H9 (cell line): ENCODE data around the gene DTD1. TPM values are rescaled to one million over a fixed set of nuclear protein-coding genes. Genes with fewer than 3 reads are reported as not detected.

Source experiments
- DNase-seq: peaks from one replicate; pipeline ENCODE4 v3.0.0-alpha.2; 2017
- H2AFZ ChIP-seq: one replicate; pipeline ENCODE4 v1.6.1; 2013; ENCODE audit warnings: mild to moderate bottlenecking, low read length, control low read depth, moderate library complexity
- H2AK5ac ChIP-seq: 2 replicates; pipeline ENCODE4 v1.6.1; 2013; ENCODE audit warnings: low read length, control low read depth, mixed read lengths; ENCODE audit not compliant: insufficient read length
- H2BK120ac ChIP-seq: one replicate; pipeline ENCODE4 v1.6.1; 2013; ENCODE audit warnings: low read depth, mild to moderate bottlenecking, low read length, control low read depth, inconsistent platforms; ENCODE audit not compliant: poor library complexity, severe bottlenecking
- H2BK12ac ChIP-seq: 2 replicates; pipeline ENCODE4 v1.6.1; 2013; ENCODE audit warnings: low read length, control low read depth, mixed read lengths, low read depth; ENCODE audit not compliant: insufficient read length
- H2BK15ac ChIP-seq: 2 replicates; pipeline ENCODE4 v1.6.1; 2013; ENCODE audit warnings: low read depth, low read length, control low read depth
- H2BK20ac ChIP-seq: one replicate; pipeline ENCODE4 v1.6.1; 2013; ENCODE audit warnings: low read depth, mild to moderate bottlenecking, low read length, control low read depth, inconsistent platforms; ENCODE audit not compliant: poor library complexity, severe bottlenecking
- H2BK5ac ChIP-seq: 2 replicates; pipeline ENCODE4 v1.6.1; 2013; ENCODE audit warnings: low read length, control low read depth, mixed read lengths; ENCODE audit not compliant: insufficient read length
- H3K14ac ChIP-seq: 2 replicates; pipeline ENCODE4 v1.6.1; 2013; ENCODE audit warnings: low read length, control low read depth; ENCODE audit not compliant: insufficient read depth
- H3K18ac ChIP-seq: 2 replicates; pipeline ENCODE4 v1.6.1; 2013; ENCODE audit warnings: low read depth, mild to moderate bottlenecking, mixed read lengths, low read length, control low read depth; ENCODE audit not compliant: insufficient read length
- H3K23ac ChIP-seq: 2 replicates; pipeline ENCODE4 v1.6.1; 2013; ENCODE audit warnings: low read length, control low read depth, mixed read lengths, low read depth; ENCODE audit not compliant: insufficient read length
- H3K23me2 ChIP-seq: 2 replicates; pipeline ENCODE4 v1.6.1; 2013; ENCODE audit warnings: low read depth, mild to moderate bottlenecking, mixed read lengths, low read length, control low read depth; ENCODE audit not compliant: insufficient read length, poor library complexity, severe bottlenecking
- H3K27ac ChIP-seq: 2 replicates; pipeline ENCODE4 v1.5.1; 2013; ENCODE audit warnings: low read length, control low read depth, mixed read lengths, low read depth; ENCODE audit not compliant: insufficient read length
- H3K27me3 ChIP-seq: 2 replicates; pipeline ENCODE4 v1.6.1; 2013; ENCODE audit warnings: low read length, control low read depth, inconsistent platforms; ENCODE audit not compliant: insufficient read depth
- H3K4ac ChIP-seq: 2 replicates; pipeline ENCODE4 v1.6.1; 2013; ENCODE audit warnings: low read depth, mild to moderate bottlenecking, control low read depth, inconsistent platforms, low read length, moderate library complexity
- H3K4me1 ChIP-seq: 2 replicates; pipeline ENCODE4 v1.6.1; 2013; ENCODE audit warnings: low read length, control low read depth, inconsistent platforms; ENCODE audit not compliant: insufficient read depth
- H3K4me2 ChIP-seq: 2 replicates; pipeline ENCODE4 v1.6.1; 2013; ENCODE audit warnings: low read length, control low read depth, mixed read lengths; ENCODE audit not compliant: insufficient read length, insufficient read depth
- H3K56ac ChIP-seq: 2 replicates; pipeline ENCODE4 v1.6.1; 2013; ENCODE audit warnings: low read depth, mild to moderate bottlenecking, mixed read lengths, low read length, control low read depth; ENCODE audit not compliant: insufficient read length
- H3K79me1 ChIP-seq: 2 replicates; pipeline ENCODE4 v1.6.1; 2013; ENCODE audit warnings: low read depth, mild to moderate bottlenecking, moderate library complexity, low read length, control low read depth, inconsistent platforms; ENCODE audit not compliant: insufficient read depth, poor library complexity, severe bottlenecking
- H3K79me2 ChIP-seq: 2 replicates; pipeline ENCODE4 v1.6.1; 2013; ENCODE audit warnings: low read length, control low read depth, inconsistent platforms; ENCODE audit not compliant: insufficient read depth
- H3K9ac ChIP-seq: 2 replicates; pipeline ENCODE4 v1.6.1; 2013; ENCODE audit warnings: low read length, control low read depth, mixed read lengths; ENCODE audit not compliant: insufficient read length; ENCODE audit errors: extremely low read depth
- H3K9me3 ChIP-seq: one replicate; pipeline ENCODE4 v1.6.1; 2013; ENCODE audit warnings: low read depth, low read length, inconsistent platforms; ENCODE audit not compliant: control insufficient read depth
- H3T11ph ChIP-seq: one replicate; pipeline ENCODE4 v1.6.1; 2013; ENCODE audit warnings: mild to moderate bottlenecking, low read length, control low read depth, inconsistent platforms
- H4K20me1 ChIP-seq: one replicate; pipeline ENCODE4 v1.6.1; 2013; ENCODE audit not compliant: control insufficient read depth, insufficient read length, insufficient read depth
- H4K5ac ChIP-seq: 2 replicates; pipeline ENCODE4 v1.6.1; 2013; ENCODE audit warnings: low read depth, mild to moderate bottlenecking, mixed read lengths, low read length, control low read depth; ENCODE audit not compliant: insufficient read length
- H4K8ac ChIP-seq: replicated peaks from 2 replicates; pipeline ENCODE4 v1.6.1; 2013; ENCODE audit warnings: low read length, control low read depth, mixed read lengths, low read depth; ENCODE audit not compliant: insufficient read length
- H4K91ac ChIP-seq: 2 replicates; pipeline ENCODE4 v1.6.1; 2013; ENCODE audit warnings: low read depth, mild to moderate bottlenecking, moderate library complexity, mixed read lengths, low read length, control low read depth; ENCODE audit not compliant: insufficient read length
- H3K27ac Mint-ChIP-seq, 3 experiments: 2 replicates in 2 of 3; 3 replicates in 1 of 3; pipeline ENCODE4 v1.8.0; 2020 to 2021; ENCODE audit warnings: mixed read lengths in 3 of 3, mild to moderate bottlenecking in 1 of 3, moderate library complexity in 1 of 3
- H3K27me3 Mint-ChIP-seq: 2 replicates; pipeline ENCODE4 v1.8.0; 2021; ENCODE audit warnings: low read depth, mild to moderate bottlenecking, moderate library complexity, mixed read lengths
- H3K36me3 Mint-ChIP-seq, 3 experiments: 2 replicates in 2 of 3; 3 replicates in 1 of 3; pipeline ENCODE4 v1.8.0; 2020 to 2021; ENCODE audit warnings: low read depth in 3 of 3, mixed read lengths in 3 of 3; ENCODE audit not compliant: insufficient read depth in 1 of 3
- H3K4me1 Mint-ChIP-seq, 2 experiments: 2 replicates each; pipeline ENCODE4 v1.8.0; 2020; ENCODE audit warnings: mixed read lengths in 2 of 2
- H3K4me3 Mint-ChIP-seq, 2 experiments: 2 replicates in 1 of 2; 3 replicates in 1 of 2; pipeline ENCODE4 v1.8.0; 2020 to 2021; ENCODE audit warnings: mild to moderate bottlenecking in 2 of 2, mixed read lengths in 2 of 2, moderate library complexity in 1 of 2
- H3K9me3 Mint-ChIP-seq, 2 experiments: 2 replicates in 1 of 2; 3 replicates in 1 of 2; pipeline ENCODE4 v1.8.0; 2020; ENCODE audit warnings: mild to moderate bottlenecking in 2 of 2, mixed read lengths in 2 of 2, moderate library complexity in 1 of 2
- WGBS: extraction: QIAGEN DNeasy Blood & Tissue Kit; methylation state at CpG from one replicate; pipeline ENCODE4 v1.1.7; 2013; ENCODE audit warnings: missing lambda C conversion rate, low lambda C conversion rate, mixed read lengths; ENCODE audit not compliant: insufficient read length; ENCODE audit errors: extremely low coverage; 5-methylcytosine and 5-hydroxymethylcytosine counted together
- total RNA-seq: library from RNA; stranded (reverse); gene quantifications from 2 replicates; pipeline ENCODE4 v1.2.1, GENCODE V29; 2021
- TF ChIP-seq, protein P1 (sequence below): fragments of 200-600 bp; sonication (generic); conservative IDR thresholded peaks from 3 replicates; pipeline ENCODE4 v1.8.0; 2021; ENCODE audit warnings: antibody characterized with exemption, mild to moderate bottlenecking

The DTD1 gene
- total RNA-seq, 1 experiment from 2014 or later = 62.0 TPM

DNA sequence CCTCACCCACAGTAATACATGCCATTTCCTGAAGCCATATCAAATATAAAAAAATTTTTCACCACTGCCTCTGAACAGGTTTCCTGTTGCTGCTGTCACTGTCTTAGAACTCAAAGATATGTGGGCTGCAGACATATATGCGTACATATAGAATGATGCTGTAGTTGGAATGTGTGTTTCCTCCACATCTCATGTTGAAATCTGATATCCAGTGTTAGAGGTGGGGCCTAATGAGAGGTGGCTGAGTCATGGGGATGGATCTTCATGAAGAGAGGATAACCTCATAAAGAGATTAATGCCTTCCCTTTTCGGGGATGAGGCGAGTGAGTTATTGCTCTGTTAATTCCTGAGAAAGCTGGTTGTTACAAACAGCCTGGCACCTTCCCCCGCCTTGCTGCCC, 218.0 kb downstream of the DTD1 start:
- H3K23me2 ChIP-seq = no peaks in the 10 kb centered on the region
- no peaks in the 10 kb centered on the region for H4K20me1 ChIP-seq
- no peak overlapping the region for H4K8ac ChIP-seq
- no peak overlapping the region for H4K91ac ChIP-seq
- Mint-ChIP-seq H3K27me3 (peaks cover 14% of the 10 kb centered on the region), H3K27ac (no peak overlapping the region), H3K4me3 (no peak overlapping the region), H3K4me1 (no peaks in the 10 kb centered on the region), H3K36me3 (no peaks in the 10 kb centered on the region), H3K9me3 (no peaks in the 10 kb centered on the region)
- H3K9me3 ChIP-seq = no peaks in the 10 kb centered on the region
- no peak overlapping the region for H2AFZ ChIP-seq
- no peak overlapping the region for H3K4ac ChIP-seq
- no peak overlapping the region for H2BK12ac ChIP-seq
- H2AK5ac ChIP-seq = no peak overlapping the region
- no peak overlapping the region for H2BK120ac ChIP-seq
- no peak overlapping the region for H4K5ac ChIP-seq
- H3K27ac ChIP-seq = no peak overlapping the region
- H3K14ac ChIP-seq = no peak overlapping the region
- no peak overlapping the region for H2BK20ac ChIP-seq
- no peak for DNase-seq
- H3K4me2 ChIP-seq = no peak overlapping the region
- TF ChIP-seq, protein P1, sequence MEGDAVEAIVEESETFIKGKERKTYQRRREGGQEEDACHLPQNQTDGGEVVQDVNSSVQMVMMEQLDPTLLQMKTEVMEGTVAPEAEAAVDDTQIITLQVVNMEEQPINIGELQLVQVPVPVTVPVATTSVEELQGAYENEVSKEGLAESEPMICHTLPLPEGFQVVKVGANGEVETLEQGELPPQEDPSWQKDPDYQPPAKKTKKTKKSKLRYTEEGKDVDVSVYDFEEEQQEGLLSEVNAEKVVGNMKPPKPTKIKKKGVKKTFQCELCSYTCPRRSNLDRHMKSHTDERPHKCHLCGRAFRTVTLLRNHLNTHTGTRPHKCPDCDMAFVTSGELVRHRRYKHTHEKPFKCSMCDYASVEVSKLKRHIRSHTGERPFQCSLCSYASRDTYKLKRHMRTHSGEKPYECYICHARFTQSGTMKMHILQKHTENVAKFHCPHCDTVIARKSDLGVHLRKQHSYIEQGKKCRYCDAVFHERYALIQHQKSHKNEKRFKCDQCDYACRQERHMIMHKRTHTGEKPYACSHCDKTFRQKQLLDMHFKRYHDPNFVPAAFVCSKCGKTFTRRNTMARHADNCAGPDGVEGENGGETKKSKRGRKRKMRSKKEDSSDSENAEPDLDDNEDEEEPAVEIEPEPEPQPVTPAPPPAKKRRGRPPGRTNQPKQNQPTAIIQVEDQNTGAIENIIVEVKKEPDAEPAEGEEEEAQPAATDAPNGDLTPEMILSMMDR = no peak
- WGBS = no CpG with 5 or more reads among the region's 4 CpGs
- no peak overlapping the region for H2BK5ac ChIP-seq
- no peak overlapping the region for H3K23ac ChIP-seq
- no peaks in the 10 kb centered on the region for H3K4me1 ChIP-seq
- H3K27me3 ChIP-seq = no peaks in the 10 kb centered on the region
- H3K9ac ChIP-seq = no peak overlapping the region
- no peak overlapping the region for H2BK15ac ChIP-seq
- no peaks in the 10 kb centered on the region for H3K79me1 ChIP-seq
- H3K79me2 ChIP-seq = no peaks in the 10 kb centered on the region
- H3K56ac ChIP-seq = no peak overlapping the region
- no peak overlapping the region for H3K18ac ChIP-seq
- H3T11ph ChIP-seq = no peak overlapping the region
